IMR-90 (cell line): ENCODE results near the gene ANKS4B. TPM values are rescaled to one million over a fixed set of nuclear protein-coding genes. Genes with fewer than 3 reads are reported as not detected.

ENCODE experiments used
- ATAC-seq: fragments of 200-7000 bp; cut with Tn5 transposase; 2 replicates; pipeline ENCODE4 v1.9.1; 2020; ENCODE audit warnings: low read depth, mild to moderate bottlenecking, moderate library complexity
- BruUV-seq: library from RNA; stranded (reverse); fragments of 400-500 nt; replicated peaks from 2 replicates; lab custom pipeline; 2021; lab: Mats Ljungman, UMichigan
- CTCF ChIA-PET: fragments of 300-600 bp; formaldehyde crosslinking; extraction: SDS; loops from one replicate; lab custom pipeline; 2021; ENCODE audit warnings: antibody characterized with exemption; lab: Yijun Ruan, JAX
- POLR2A ChIA-PET: fragments of 300-600 bp; sonication (Branson Sonifier 250); formaldehyde crosslinking; loops from one replicate; lab custom pipeline; 2022; ENCODE audit warnings: antibody characterized with exemption; ENCODE audit not compliant: unreplicated experiment; lab: Charles Lee
- DNase-seq: peaks from one replicate; pipeline ENCODE4 v3.0.0; 2013
- H2AFZ ChIP-seq: replicated peaks from 2 replicates; pipeline ENCODE3; 2013; ENCODE audit warnings: low read length, mild to moderate bottlenecking; ENCODE audit not compliant: poor library complexity
- H2AK5ac ChIP-seq: 2 replicates; pipeline ENCODE4 v1.6.1; 2013; ENCODE audit warnings: low read depth, low read length, inconsistent platforms
- H2AK9ac ChIP-seq: replicated peaks from 2 replicates; pipeline ENCODE3; 2013; ENCODE audit warnings: mild to moderate bottlenecking, low read depth, low read length, moderate library complexity; ENCODE audit not compliant: poor library complexity
- H2BK120ac ChIP-seq: 2 replicates; pipeline ENCODE4 v1.6.1; 2013; ENCODE audit warnings: low read depth, low read length, inconsistent platforms
- H2BK15ac ChIP-seq: 3 replicates; pipeline ENCODE4 v1.6.1; 2013; ENCODE audit warnings: low read depth, low read length, inconsistent platforms
- H2BK20ac ChIP-seq: 2 replicates; pipeline ENCODE4 v1.6.1; 2013; ENCODE audit warnings: low read depth, mild to moderate bottlenecking, inconsistent platforms, low read length, moderate library complexity
- H2BK5ac ChIP-seq: 2 replicates; pipeline ENCODE4 v1.6.1; 2013; ENCODE audit warnings: mild to moderate bottlenecking, low read depth, low read length, inconsistent platforms; ENCODE audit not compliant: poor library complexity, severe bottlenecking
- H3K14ac ChIP-seq: replicated peaks from 2 replicates; pipeline ENCODE4 v1.6.1; 2013; ENCODE audit warnings: low read depth, low read length, inconsistent platforms
- H3K18ac ChIP-seq: 2 replicates; pipeline ENCODE4 v1.6.1; 2013; ENCODE audit warnings: low read depth, low read length, control low read depth
- H3K23ac ChIP-seq: 2 replicates; pipeline ENCODE4 v1.6.1; 2013; ENCODE audit warnings: low read depth, low read length, inconsistent platforms
- H3K27ac ChIP-seq: 2 replicates; pipeline ENCODE4 v1.5.1; 2013; ENCODE audit warnings: mild to moderate bottlenecking, control low read depth, low read length; ENCODE audit not compliant: insufficient read depth
- H3K27me3 ChIP-seq: 2 replicates; pipeline ENCODE4 v1.6.1; 2013; ENCODE audit warnings: low read length; ENCODE audit not compliant: control insufficient read depth, insufficient read depth
- H3K36me3 ChIP-seq: 2 replicates; pipeline ENCODE4 v1.6.1; 2013; ENCODE audit warnings: low read length, mixed read lengths; ENCODE audit not compliant: control insufficient read depth, insufficient read depth
- H3K4ac ChIP-seq: 2 replicates; pipeline ENCODE4 v1.6.1; 2013; ENCODE audit warnings: low read depth, low read length, inconsistent platforms
- H3K4me1 ChIP-seq: 2 replicates; pipeline ENCODE4 v1.6.1; 2013; ENCODE audit warnings: low read length, mixed read lengths; ENCODE audit not compliant: control insufficient read depth, insufficient read depth
- H3K4me2 ChIP-seq: 2 replicates; pipeline ENCODE4 v1.6.1; 2013; ENCODE audit warnings: low read depth, mild to moderate bottlenecking, control low read depth, low read length, moderate library complexity
- H3K4me3 ChIP-seq: 2 replicates; pipeline ENCODE4 v1.5.1; 2013; ENCODE audit warnings: low read depth, mild to moderate bottlenecking, control low read depth, low read length, moderate library complexity; ENCODE audit not compliant: insufficient read depth
- H3K56ac ChIP-seq: 2 replicates; pipeline ENCODE4 v1.6.1; 2013; ENCODE audit warnings: low read length, inconsistent platforms; ENCODE audit not compliant: insufficient read depth; ENCODE audit errors: extremely low read depth
- H3K79me1 ChIP-seq, 2 experiments: 2 replicates each; pipeline ENCODE4 v1.6.1; 2013; ENCODE audit warnings: low read length in 2 of 2, inconsistent platforms in 1 of 2, low read depth in 1 of 2
- H3K9ac ChIP-seq: 2 replicates; pipeline ENCODE4 v1.6.1; 2013; ENCODE audit warnings: low read depth, low read length, control low read depth
- H3K9me1 ChIP-seq: 2 replicates; pipeline ENCODE4 v1.6.1; 2013; ENCODE audit warnings: low read length, inconsistent platforms; ENCODE audit not compliant: insufficient read depth
- H3K9me3 ChIP-seq: 2 replicates; pipeline ENCODE4 v1.6.1; 2013; ENCODE audit warnings: low read length; ENCODE audit not compliant: control insufficient read depth, insufficient read depth
- H4K20me1 ChIP-seq: 2 replicates; pipeline ENCODE4 v1.6.1; 2013; ENCODE audit warnings: low read length, inconsistent platforms; ENCODE audit not compliant: insufficient read depth
- H4K5ac ChIP-seq: 2 replicates; pipeline ENCODE4 v1.6.1; 2013; ENCODE audit warnings: mild to moderate bottlenecking, low read depth, low read length, control low read depth
- H4K8ac ChIP-seq, 2 experiments: 2 replicates each; pipeline ENCODE4 v1.6.1; 2013; ENCODE audit warnings: low read depth in 2 of 2, low read length in 2 of 2, control low read depth in 1 of 2, inconsistent platforms in 1 of 2
- H4K91ac ChIP-seq: 2 replicates; pipeline ENCODE4 v1.6.1; 2013; ENCODE audit warnings: low read depth, low read length, inconsistent platforms; ENCODE audit not compliant: insufficient read depth
- CHD1 ChIP-seq: IDR thresholded peaks from 2 replicates; pipeline ENCODE4 v1.6.1; 2012; ENCODE audit warnings: low read depth, low read length, improper control_type of control experiment
- ELK1 ChIP-seq: fragments of 150-350 bp; IDR thresholded peaks from 2 replicates; pipeline ENCODE4 v1.6.1; 2016; ENCODE audit warnings: low read depth, mild to moderate bottlenecking, low read length, moderate library complexity, borderline replicate concordance
- MAFK ChIP-seq: IDR thresholded peaks from 2 replicates; pipeline ENCODE4 v1.6.1; 2012; ENCODE audit warnings: low read depth, low read length, improper control_type of control experiment
- MAZ ChIP-seq: IDR thresholded peaks from 2 replicates; pipeline ENCODE4 v1.6.1; 2012; ENCODE audit warnings: low read depth, mild to moderate bottlenecking, low read length, improper control_type of control experiment, moderate library complexity, borderline replicate concordance
- NFE2L2 ChIP-seq: fragments of 150-350 bp; IDR thresholded peaks from 2 replicates; pipeline ENCODE4 v1.6.1; 2016; ENCODE audit warnings: low read depth, mild to moderate bottlenecking, low read length
- RCOR1 ChIP-seq: IDR thresholded peaks from 2 replicates; pipeline ENCODE4 v1.6.1; 2012; ENCODE audit warnings: mild to moderate bottlenecking, low read length, improper control_type of control experiment; ENCODE audit not compliant: insufficient replicate concordance
- RFX5 ChIP-seq: IDR thresholded peaks from 2 replicates; pipeline ENCODE4 v1.8.0; 2012; ENCODE audit warnings: low read depth, mild to moderate bottlenecking, low read length, moderate library complexity
- USF2 ChIP-seq: fragments of 150-350 bp; IDR thresholded peaks from 2 replicates; pipeline ENCODE4 v1.6.1; 2017; ENCODE audit warnings: mild to moderate bottlenecking, antibody characterized with exemption, low read length, low read depth
- WGBS, 2 experiments: methylation state at CpG; one replicate each; pipeline versions ENCODE4 v1.1.5 to v1.1.7; 2013; ENCODE audit warnings: missing lambda C conversion rate in 2 of 2; ENCODE audit not compliant: insufficient read length in 1 of 2; ENCODE audit errors: extremely low coverage in 2 of 2; 5-methylcytosine and 5-hydroxymethylcytosine counted together
- dilution Hi-C: fragments of 300-500 bp; cut with HindIII; formaldehyde crosslinking; loops from one replicate; pipeline ENCODE4 v1.14.3; 2018; ENCODE audit warnings: low sequenced_read_pairs; ENCODE audit not compliant: unreplicated experiment
- in situ Hi-C: fragments of 300-500 bp; cut with MboI; formaldehyde crosslinking; loops from 3 replicates; pipeline ENCODE4 v1.14.3; 2019; ENCODE audit warnings: low sequenced_read_pairs, inconsistent platforms, mixed read lengths
- intact Hi-C: fragments of 100-400 bp; cut with micrococcal nuclease; formaldehyde crosslinking; loops from 2 replicates; pipeline ENCODE4 v1.10.0; 2022
- polyA plus RNA-seq, 3 experiments: library from polyadenylated mRNA; depleted of rRNA; stranded (reverse); fragments of >200 nt; gene quantifications; 2 replicates each; pipeline ENCODE4 v1.2.3, GENCODE V29; 2012; ENCODE audit warnings: low replicate concordance in 1 of 3
- total RNA-seq: library from RNA; depleted of rRNA; stranded (reverse); fragments of >200 nt; gene quantifications from 2 replicates; pipeline ENCODE4 v1.2.3, GENCODE V29; 2012

ANKS4B gene
- total and polyA plus RNA-seq, 2 of the 4 experiments (the other 2 are of a cell fraction) = not detected

- Histone ChIP-seq H3K4me1 (no peaks in the 10 kb centered on the region), H3K79me1 (no peaks in the 10 kb centered on the region), H3K36me3 (no peaks in the 10 kb centered on the region), H3K4me3 (no peak overlapping the region), H4K8ac (no peak overlapping the region), H2BK120ac (no peak overlapping the region), H2AK9ac (no peak overlapping the region), H4K20me1 (no peaks in the 10 kb centered on the region), H3K27ac (no peak overlapping the region), H2BK20ac (no peak overlapping the region), H3K23ac (no peak overlapping the region), H3K18ac (no peak overlapping the region), H2BK5ac (no peak overlapping the region), H3K14ac (no peak overlapping the region), H3K9me3 (no peaks in the 10 kb centered on the region), H4K91ac (no peak overlapping the region), H3K4me2 (no peak overlapping the region), H3K9me1 (no peaks in the 10 kb centered on the region), H2BK15ac (no peak overlapping the region), H3K4ac (no peak overlapping the region), H4K5ac (no peak overlapping the region), H3K27me3 (peaks cover 17% of the 10 kb centered on the region), H2AFZ (peak overlapping the region; percentile 48), H3K56ac (no peak overlapping the region), H3K9ac (no peak overlapping the region), H2AK5ac (no peak overlapping the region)
- ATAC-seq (no peak), DNase-seq (no peak)
- TF ChIP-seq ELK1 (no peak), MAFK (no peak), RFX5 (no peak), MAZ (no peak), NFE2L2 (no peak), USF2 (no peak), RCOR1 (no peak), CHD1 (no peak)
- in situ Hi-C loops = no loop called here
- intact Hi-C loops = no loop called here
- CTCF ChIA-PET = no interaction called here
- no CpG with 5 or more reads among the region's 4 CpGs for WGBS, 2 experiments
- dilution Hi-C loops = no loop called here
- no TSS peak for BruUV-seq
- POLR2A ChIA-PET = no interaction called here
Observed at GRCh38 chr16:21214086-21214485, 19.4 kb upstream of the ANKS4B start.
